ENCODE measurements around the gene IFT122. TPM values are rescaled to one million over a fixed set of nuclear protein-coding genes. Genes with fewer than 3 reads are reported as not detected.
"Not testable (repeated sequence)": the region's sequence is repeated elsewhere in the genome, so short reads cannot be mapped to it uniquely, and the experiment has no call there.

Gene IFT122
- total and polyA plus RNA-seq, 9 donors: 21.6 to 41.2 (median 28.7) TPM

GRCh38 chr3:129514563-129514962 lies 74.5 kb downstream of the IFT122 start:
- H3K4me1 ChIP-seq (ENCODE audit: control insufficient read depth, insufficient read depth, low read length): peaks cover 3% of the 10 kb centered on the region
- WGBS (ENCODE audit: insufficient coverage): 90% methylated on average over 6 of the region's 6 CpGs
- H3K27me3 ChIP-seq (ENCODE audit: control insufficient read depth, insufficient read depth, low read length): no peaks in the 10 kb centered on the region
- DNase-seq: no peak
- H3K27ac ChIP-seq (ENCODE audit: low read length): no peak overlapping the region
- no peaks in the 10 kb centered on the region for H3K9me3 ChIP-seq (replicated peaks; ENCODE audit: control insufficient read depth, low read depth, low read length)
- H3K36me3 ChIP-seq (ENCODE audit: control insufficient read depth, insufficient read depth, low read length): peaks cover 88% of the 10 kb centered on the region
- no peak overlapping the region for H3K4me3 ChIP-seq (ENCODE audit: low read length)

- 94% methylated on average over 9 of the region's 25 CpGs for WGBS (ENCODE audit: insufficient coverage)
- not testable (repeated sequence) for DNase-seq; H3K4me3 ChIP-seq (ENCODE audit: low read length); H3K27me3 ChIP-seq (ENCODE audit: control insufficient read depth, insufficient read depth, low read length); H3K9me3 ChIP-seq (replicated peaks; ENCODE audit: control insufficient read depth, low read depth, low read length); H3K27ac ChIP-seq (ENCODE audit: low read length); H3K4me1 ChIP-seq (ENCODE audit: control insufficient read depth, insufficient read depth, low read length)
- peaks cover 83% of the 10 kb centered on the region for H3K36me3 ChIP-seq (ENCODE audit: control insufficient read depth, insufficient read depth, low read length)
These were observed 75.2 kb downstream of the IFT122 start for GRCh38 chr3:129515108-129515820.

DNA sequence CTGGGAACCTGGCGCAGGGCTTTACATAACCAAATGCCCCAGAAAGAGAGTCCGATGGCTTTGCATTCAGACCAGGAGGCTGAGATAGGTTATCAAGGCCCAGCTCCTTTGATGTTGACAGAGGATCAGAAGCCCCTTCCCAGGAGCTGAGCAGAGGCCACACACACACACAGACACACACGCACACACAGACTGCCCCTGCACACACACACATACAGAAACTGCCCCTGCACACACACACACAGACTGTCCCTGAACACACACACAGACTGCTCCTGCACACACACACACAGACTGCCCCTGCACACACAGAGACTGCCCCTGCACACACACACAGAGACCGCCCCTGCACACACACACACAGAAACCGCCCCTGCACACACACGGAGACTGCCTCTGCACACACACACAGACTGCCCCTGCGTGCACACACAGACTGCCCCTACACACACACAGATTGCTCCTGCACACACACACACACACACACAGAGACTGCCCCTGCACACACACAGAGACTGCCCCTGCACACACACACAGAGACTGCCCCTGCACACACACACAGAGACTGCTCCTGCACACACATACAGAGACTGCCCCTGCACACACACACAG lies 75.9 kb downstream of the IFT122 start:
- WGBS (ENCODE audit: insufficient coverage): 86% methylated on average over 3 of the region's 7 CpGs
- not testable (repeated sequence) for H3K4me3 ChIP-seq (ENCODE audit: low read length); H3K27ac ChIP-seq (ENCODE audit: low read length); H3K9me3 ChIP-seq (replicated peaks; ENCODE audit: control insufficient read depth, low read depth, low read length); H3K27me3 ChIP-seq (ENCODE audit: control insufficient read depth, insufficient read depth, low read length); H3K4me1 ChIP-seq (ENCODE audit: control insufficient read depth, insufficient read depth, low read length); DNase-seq
- peaks cover 77% of the 10 kb centered on the region for H3K36me3 ChIP-seq (ENCODE audit: control insufficient read depth, insufficient read depth, low read length)

- Histone ChIP-seq H3K27me3 (ENCODE audit: control insufficient read depth, insufficient read depth, low read length) (no peaks in the 10 kb centered on the region), H3K4me1 (ENCODE audit: control insufficient read depth, insufficient read depth, low read length) (peaks cover 3% of the 10 kb centered on the region), H3K9me3 (replicated peaks; ENCODE audit: control insufficient read depth, low read depth, low read length) (no peaks in the 10 kb centered on the region), H3K27ac (ENCODE audit: low read length) (no peak overlapping the region), H3K4me3 (ENCODE audit: low read length) (no peak overlapping the region), H3K36me3 (ENCODE audit: control insufficient read depth, insufficient read depth, low read length) (peaks cover 62% of the 10 kb centered on the region)
- WGBS (ENCODE audit: insufficient coverage): 83% methylated on average over 7 of the region's 7 CpGs
- DNase-seq: no peak
These were observed 77.5 kb downstream of the IFT122 start for GRCh38 chr3:129517516-129517915.

- Histone ChIP-seq H3K9me3 (replicated peaks; ENCODE audit: control insufficient read depth, low read depth, low read length) (no peaks in the 10 kb centered on the region), H3K27me3 (ENCODE audit: control insufficient read depth, insufficient read depth, low read length) (no peaks in the 10 kb centered on the region), H3K4me3 (ENCODE audit: low read length) (no peak overlapping the region), H3K27ac (ENCODE audit: low read length) (no peak overlapping the region), H3K4me1 (ENCODE audit: control insufficient read depth, insufficient read depth, low read length) (peaks cover 3% of the 10 kb centered on the region), H3K36me3 (ENCODE audit: control insufficient read depth, insufficient read depth, low read length) (peaks cover 56% of the 10 kb centered on the region)
- no peak for DNase-seq
- WGBS (ENCODE audit: insufficient coverage): 66% methylated on average over 7 of the region's 8 CpGs
These were observed 78.1 kb downstream of the IFT122 start for GRCh38 chr3:129518038-129518561.

GRCh38 chr3:129518581-129518980 lies 78.6 kb downstream of the IFT122 start:
- H3K36me3 ChIP-seq (ENCODE audit: control insufficient read depth, insufficient read depth, low read length): peaks cover 51% of the 10 kb centered on the region

GRCh38 chr3:129519449-129519848 lies 79.4 kb downstream of the IFT122 start:
- DNase-seq: no peak
- Histone ChIP-seq H3K4me1 (ENCODE audit: control insufficient read depth, insufficient read depth, low read length) (peaks cover 3% of the 10 kb centered on the region), H3K36me3 (ENCODE audit: control insufficient read depth, insufficient read depth, low read length) (peaks cover 43% of the 10 kb centered on the region), H3K9me3 (replicated peaks; ENCODE audit: control insufficient read depth, low read depth, low read length) (no peaks in the 10 kb centered on the region), H3K27ac (ENCODE audit: low read length) (no peak overlapping the region), H3K27me3 (ENCODE audit: control insufficient read depth, insufficient read depth, low read length) (no peaks in the 10 kb centered on the region), H3K4me3 (ENCODE audit: low read length) (no peak overlapping the region)
- 90% methylated on average over 10 of the region's 10 CpGs for WGBS (ENCODE audit: insufficient coverage)

More at GRCh38 chr3:129518581-129518980, 78.6 kb downstream of the IFT122 start:
- no peak overlapping the region for H3K27ac ChIP-seq (ENCODE audit: low read length)
- no peaks in the 10 kb centered on the region for H3K27me3 ChIP-seq (ENCODE audit: control insufficient read depth, insufficient read depth, low read length)
- no peak for DNase-seq
- peaks cover 3% of the 10 kb centered on the region for H3K4me1 ChIP-seq (ENCODE audit: control insufficient read depth, insufficient read depth, low read length)
- H3K9me3 ChIP-seq (replicated peaks; ENCODE audit: control insufficient read depth, low read depth, low read length): no peaks in the 10 kb centered on the region
- 100% methylated on average over 2 of the region's 8 CpGs for WGBS (ENCODE audit: insufficient coverage)
- no peak overlapping the region for H3K4me3 ChIP-seq (ENCODE audit: low read length)

DNA sequence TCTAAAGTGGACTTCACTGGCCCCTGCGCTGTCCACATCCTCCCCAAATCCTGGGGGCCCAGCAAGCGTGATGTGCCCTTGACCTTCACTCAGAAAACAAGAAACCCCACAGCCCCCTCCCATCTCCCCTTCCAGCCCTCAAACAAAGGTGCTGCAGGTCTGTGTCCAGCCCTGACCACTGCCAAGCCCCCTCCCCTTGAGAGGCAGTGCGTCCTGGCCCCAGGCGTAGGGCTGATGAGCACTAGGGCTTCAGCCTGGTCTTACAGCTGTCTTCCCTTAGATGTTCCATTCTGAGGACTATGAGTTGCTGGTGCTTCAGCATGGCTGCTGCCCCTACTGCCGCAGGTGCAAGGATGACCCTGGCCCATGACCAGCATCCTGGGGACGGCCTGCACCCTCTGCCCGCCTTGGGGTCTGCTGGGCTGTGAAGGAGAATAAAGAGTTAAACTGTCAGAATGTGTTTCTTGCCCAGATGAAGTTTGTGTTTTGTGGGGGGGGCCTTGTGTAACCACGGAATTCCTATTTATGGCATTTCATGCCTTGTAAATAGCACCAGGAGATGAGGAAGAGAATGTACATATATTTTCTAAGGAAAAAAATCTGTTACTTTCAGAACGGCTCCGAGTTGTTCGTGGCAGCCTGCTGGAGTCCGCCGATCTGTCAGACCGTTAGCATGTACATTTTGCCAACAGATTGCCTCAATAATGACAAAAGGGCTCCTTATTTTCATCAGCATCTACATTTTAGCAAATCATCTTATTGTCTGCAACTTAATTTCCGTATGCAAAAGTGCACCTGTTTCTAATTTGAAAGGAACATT lies 80.1 kb downstream of the IFT122 start:
- Histone ChIP-seq H3K36me3 (ENCODE audit: control insufficient read depth, insufficient read depth, low read length) (peaks cover 37% of the 10 kb centered on the region), H3K27me3 (ENCODE audit: control insufficient read depth, insufficient read depth, low read length) (no peaks in the 10 kb centered on the region), H3K9me3 (replicated peaks; ENCODE audit: control insufficient read depth, low read depth, low read length) (no peaks in the 10 kb centered on the region), H3K27ac (ENCODE audit: low read length) (no peak overlapping the region), H3K4me1 (ENCODE audit: control insufficient read depth, insufficient read depth, low read length) (peaks cover 3% of the 10 kb centered on the region), H3K4me3 (ENCODE audit: low read length) (no peak overlapping the region)
- 81% methylated on average over 13 of the region's 15 CpGs for WGBS (ENCODE audit: insufficient coverage)
- DNase-seq: no peak

GRCh38 chr3:129520960-129521359 lies 80.9 kb downstream of the IFT122 start:
- H3K36me3 ChIP-seq (ENCODE audit: control insufficient read depth, insufficient read depth, low read length): peaks cover 32% of the 10 kb centered on the region
- no peak overlapping the region for H3K27ac ChIP-seq (ENCODE audit: low read length)
- H3K4me3 ChIP-seq (ENCODE audit: low read length): no peak overlapping the region
- H3K9me3 ChIP-seq (replicated peaks; ENCODE audit: control insufficient read depth, low read depth, low read length): no peaks in the 10 kb centered on the region
- WGBS (ENCODE audit: insufficient coverage): 22% methylated on average over 1 of the region's 4 CpGs
- no peak for DNase-seq
- peaks cover 3% of the 10 kb centered on the region for H3K4me1 ChIP-seq (ENCODE audit: control insufficient read depth, insufficient read depth, low read length)
- no peaks in the 10 kb centered on the region for H3K27me3 ChIP-seq (ENCODE audit: control insufficient read depth, insufficient read depth, low read length)

- no peaks in the 10 kb centered on the region for H3K27me3 ChIP-seq (ENCODE audit: control insufficient read depth, insufficient read depth, low read length)
- no peak for DNase-seq
- peaks cover 3% of the 10 kb centered on the region for H3K4me1 ChIP-seq (ENCODE audit: control insufficient read depth, insufficient read depth, low read length)
- H3K9me3 ChIP-seq (replicated peaks; ENCODE audit: control insufficient read depth, low read depth, low read length): no peaks in the 10 kb centered on the region
- H3K27ac ChIP-seq (ENCODE audit: low read length): no peak overlapping the region
- H3K4me3 ChIP-seq (ENCODE audit: low read length): no peak overlapping the region
- H3K36me3 ChIP-seq (ENCODE audit: control insufficient read depth, insufficient read depth, low read length): peaks cover 26% of the 10 kb centered on the region
- WGBS (ENCODE audit: insufficient coverage): 17% methylated on average over 2 of the region's 8 CpGs
These were observed 81.6 kb downstream of the IFT122 start for GRCh38 chr3:129521611-129522010.
